ENCODE measurements around the gene HSBP1L1.

DNA sequence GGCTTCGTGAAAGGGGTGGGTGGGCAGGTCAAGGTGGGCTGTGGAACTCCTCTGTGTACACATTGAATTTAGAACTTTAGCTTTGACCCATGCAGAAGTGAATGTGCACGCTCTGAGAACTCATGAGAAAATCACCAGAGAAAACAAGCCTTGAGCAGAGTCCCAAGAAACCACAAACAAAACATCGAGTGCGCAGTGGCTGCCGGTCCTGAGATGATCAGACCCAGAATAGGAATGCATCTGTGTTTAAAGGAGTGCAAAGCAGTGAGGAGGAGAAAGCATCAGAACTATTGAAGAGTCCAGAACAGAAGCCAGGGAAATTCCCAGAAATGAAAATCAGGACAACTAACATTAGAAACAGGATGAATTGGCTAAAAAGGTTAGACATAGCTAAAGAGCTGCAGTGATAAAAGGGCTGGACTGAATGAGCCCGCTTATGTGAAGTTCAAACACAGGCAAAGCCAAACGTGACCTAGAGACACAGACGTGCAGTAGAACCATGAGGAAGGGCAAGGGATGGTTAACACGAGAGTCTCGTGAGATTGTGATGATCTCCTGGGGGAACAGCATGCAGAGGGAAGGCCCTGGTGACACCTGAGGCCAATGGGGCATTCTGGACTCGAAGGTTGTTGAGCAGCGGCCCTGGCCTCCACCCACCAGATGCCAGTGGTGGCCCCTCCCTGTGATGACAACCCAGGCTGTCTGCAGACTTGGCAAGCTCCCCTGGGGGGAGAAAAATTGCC is 40.3 kb downstream of the HSBP1L1 start:
- TF ChIP-seq, protein P1, sequence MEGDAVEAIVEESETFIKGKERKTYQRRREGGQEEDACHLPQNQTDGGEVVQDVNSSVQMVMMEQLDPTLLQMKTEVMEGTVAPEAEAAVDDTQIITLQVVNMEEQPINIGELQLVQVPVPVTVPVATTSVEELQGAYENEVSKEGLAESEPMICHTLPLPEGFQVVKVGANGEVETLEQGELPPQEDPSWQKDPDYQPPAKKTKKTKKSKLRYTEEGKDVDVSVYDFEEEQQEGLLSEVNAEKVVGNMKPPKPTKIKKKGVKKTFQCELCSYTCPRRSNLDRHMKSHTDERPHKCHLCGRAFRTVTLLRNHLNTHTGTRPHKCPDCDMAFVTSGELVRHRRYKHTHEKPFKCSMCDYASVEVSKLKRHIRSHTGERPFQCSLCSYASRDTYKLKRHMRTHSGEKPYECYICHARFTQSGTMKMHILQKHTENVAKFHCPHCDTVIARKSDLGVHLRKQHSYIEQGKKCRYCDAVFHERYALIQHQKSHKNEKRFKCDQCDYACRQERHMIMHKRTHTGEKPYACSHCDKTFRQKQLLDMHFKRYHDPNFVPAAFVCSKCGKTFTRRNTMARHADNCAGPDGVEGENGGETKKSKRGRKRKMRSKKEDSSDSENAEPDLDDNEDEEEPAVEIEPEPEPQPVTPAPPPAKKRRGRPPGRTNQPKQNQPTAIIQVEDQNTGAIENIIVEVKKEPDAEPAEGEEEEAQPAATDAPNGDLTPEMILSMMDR (IDR thresholded peaks at IDR 0.05), result no peak
- TF ChIP-seq POLR2A (IDR thresholded peaks at IDR 0.05), result no peak
- TF ChIP-seq POLR2AphosphoS5 (IDR thresholded peaks at IDR 0.05), result no peak

Measured in breast epithelium (tissue), 3 donors.